ENCODE measurements around the gene ZCCHC13.

GRCh38 chrX:74277320-74277719, 26.7 kb upstream of the ZCCHC13 start:
- TF ChIP-seq CTCF (IDR thresholded peaks at IDR 0.05; ENCODE audit: insufficient read depth, low read length) = no peak
- TF ChIP-seq POLR2AphosphoS5 (IDR thresholded peaks at IDR 0.05; ENCODE audit: low read depth) = no peak
- TF ChIP-seq GABPA (IDR thresholded peaks at IDR 0.05; ENCODE audit: low read depth) = no peak

Data from HL-60 (cell line).